GM12864 (cell line): ENCODE data around the gene NGB.

Source experiments
- DNase-seq: peaks from one replicate; pipeline ENCODE4 v3.0.0-alpha.2; 2011; ENCODE audit warnings: low read depth
- H3K4me3 ChIP-seq: 2 replicates; pipeline ENCODE4 v1.5.1; 2011; ENCODE audit warnings: mild to moderate bottlenecking, low read depth, low read length, control low read depth
- TF ChIP-seq, protein P1 (sequence below): IDR thresholded peaks from 2 replicates; pipeline ENCODE4 v1.5.1; 2011; ENCODE audit warnings: low read depth, mild to moderate bottlenecking, moderate library complexity, low read length, control low read depth, inconsistent platforms; ENCODE audit errors: missing control alignments

NGB gene

DNA sequence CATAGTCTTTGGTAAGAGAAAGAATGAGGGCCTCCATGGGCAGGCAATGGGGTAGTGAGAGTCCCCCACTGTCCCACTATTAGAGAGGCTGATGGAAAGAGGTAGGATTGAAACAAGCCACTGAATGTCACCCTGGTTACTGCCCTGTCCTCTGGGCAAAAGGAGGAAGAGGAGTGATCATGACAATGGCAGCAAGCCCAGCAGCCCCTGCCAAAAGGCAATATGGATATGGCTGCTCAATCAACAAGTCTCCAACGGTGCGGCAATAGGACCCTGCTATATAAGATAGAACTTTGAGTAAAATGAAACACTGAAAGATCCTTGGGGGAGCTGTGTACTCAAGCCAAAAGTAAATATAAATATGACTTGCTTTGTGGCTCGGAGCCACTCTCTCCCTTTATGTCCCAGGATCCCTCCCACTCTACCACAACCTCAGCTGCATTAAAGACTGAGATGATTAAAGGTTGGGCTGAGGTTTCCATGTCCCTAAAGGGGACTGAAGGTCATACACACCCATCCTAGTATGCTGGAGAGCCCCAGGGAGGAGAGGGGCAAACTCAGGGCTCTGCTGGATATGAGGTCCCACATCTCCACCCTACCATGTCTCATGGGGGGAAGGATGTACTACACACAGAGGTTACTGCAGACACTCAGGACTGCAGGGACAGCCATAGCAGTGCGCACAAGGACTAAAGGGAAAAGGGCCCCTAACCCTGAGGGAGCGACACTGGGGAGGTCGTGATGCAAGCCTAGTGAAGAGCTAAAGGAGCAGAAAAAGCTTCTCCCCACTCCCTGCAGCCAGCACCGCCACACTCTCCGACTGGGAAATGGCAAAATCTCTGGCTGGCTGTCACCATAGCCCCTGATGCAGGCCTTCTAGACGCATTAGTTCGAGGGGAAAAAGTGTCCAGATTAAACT is 43.8 kb upstream of the NGB start:
- TF ChIP-seq, protein P1, sequence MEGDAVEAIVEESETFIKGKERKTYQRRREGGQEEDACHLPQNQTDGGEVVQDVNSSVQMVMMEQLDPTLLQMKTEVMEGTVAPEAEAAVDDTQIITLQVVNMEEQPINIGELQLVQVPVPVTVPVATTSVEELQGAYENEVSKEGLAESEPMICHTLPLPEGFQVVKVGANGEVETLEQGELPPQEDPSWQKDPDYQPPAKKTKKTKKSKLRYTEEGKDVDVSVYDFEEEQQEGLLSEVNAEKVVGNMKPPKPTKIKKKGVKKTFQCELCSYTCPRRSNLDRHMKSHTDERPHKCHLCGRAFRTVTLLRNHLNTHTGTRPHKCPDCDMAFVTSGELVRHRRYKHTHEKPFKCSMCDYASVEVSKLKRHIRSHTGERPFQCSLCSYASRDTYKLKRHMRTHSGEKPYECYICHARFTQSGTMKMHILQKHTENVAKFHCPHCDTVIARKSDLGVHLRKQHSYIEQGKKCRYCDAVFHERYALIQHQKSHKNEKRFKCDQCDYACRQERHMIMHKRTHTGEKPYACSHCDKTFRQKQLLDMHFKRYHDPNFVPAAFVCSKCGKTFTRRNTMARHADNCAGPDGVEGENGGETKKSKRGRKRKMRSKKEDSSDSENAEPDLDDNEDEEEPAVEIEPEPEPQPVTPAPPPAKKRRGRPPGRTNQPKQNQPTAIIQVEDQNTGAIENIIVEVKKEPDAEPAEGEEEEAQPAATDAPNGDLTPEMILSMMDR: no peak
- DNase-seq: no peak
- H3K4me3 ChIP-seq: no peak overlapping the region

DNA sequence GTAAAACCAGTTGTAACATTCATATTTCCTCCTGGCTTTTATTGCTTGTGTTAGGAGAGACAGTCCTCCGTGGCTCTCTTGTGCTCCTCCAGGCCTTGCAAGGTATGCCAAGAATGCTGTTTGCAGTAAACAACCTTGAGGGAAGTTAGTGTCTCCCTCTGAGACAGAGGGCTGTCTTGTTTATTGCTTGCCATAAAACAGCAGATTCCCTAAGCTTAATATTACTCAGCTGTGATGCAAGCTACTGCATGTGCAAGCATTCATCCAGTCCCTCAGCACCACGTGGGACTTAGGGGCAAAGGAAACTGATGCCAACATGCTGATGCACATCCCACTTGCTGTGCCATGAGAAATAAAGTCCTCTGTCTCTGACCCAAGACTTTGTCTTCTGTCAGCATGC is 43.0 kb upstream of the NGB start:
- no peak for DNase-seq
- H3K4me3 ChIP-seq: no peak overlapping the region
- TF ChIP-seq, protein P1: no peak

DNA sequence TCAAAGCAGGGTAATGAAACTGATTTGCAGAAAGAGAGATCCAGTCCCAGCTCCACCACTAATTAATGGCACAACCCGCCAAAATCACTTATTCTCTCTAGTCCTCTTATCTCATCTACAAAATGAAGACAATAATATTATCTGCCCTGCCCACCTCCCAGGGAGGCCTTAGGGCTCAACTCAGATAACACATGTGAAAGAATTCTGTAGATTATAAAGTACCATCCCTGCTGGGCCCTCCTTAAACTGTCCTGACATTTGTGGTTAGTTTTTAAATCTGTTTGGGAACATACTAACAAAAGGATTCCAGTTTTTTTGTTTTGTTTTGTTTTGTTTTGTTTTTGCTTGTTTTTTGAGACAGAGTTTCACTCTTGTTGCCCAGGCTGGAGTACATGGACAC is 42.4 kb upstream of the NGB start:
- TF ChIP-seq, protein P1: no peak
- H3K4me3 ChIP-seq: no peak overlapping the region
- DNase-seq: no peak

DNA sequence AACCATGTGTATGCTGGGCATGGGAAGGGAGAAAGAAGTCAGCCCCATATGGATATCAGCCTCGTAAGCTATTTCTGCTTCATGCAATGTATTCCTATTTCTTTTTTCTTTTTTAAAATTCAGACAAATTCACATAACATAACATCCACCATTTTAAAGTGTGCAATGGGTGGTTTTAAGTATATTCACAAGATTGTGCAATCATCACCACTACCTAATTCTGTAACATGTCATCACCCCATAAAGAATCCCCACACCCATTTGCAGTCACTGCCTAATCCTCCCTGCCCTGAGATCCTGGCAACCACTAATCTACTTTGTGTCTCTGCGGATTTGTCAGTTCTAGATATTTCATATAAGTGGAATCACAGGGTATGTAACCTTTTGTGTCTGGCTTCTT is 40.2 kb upstream of the NGB start:
- DNase-seq: no peak
- TF ChIP-seq, protein P1: no peak
- H3K4me3 ChIP-seq: no peak overlapping the region

DNA sequence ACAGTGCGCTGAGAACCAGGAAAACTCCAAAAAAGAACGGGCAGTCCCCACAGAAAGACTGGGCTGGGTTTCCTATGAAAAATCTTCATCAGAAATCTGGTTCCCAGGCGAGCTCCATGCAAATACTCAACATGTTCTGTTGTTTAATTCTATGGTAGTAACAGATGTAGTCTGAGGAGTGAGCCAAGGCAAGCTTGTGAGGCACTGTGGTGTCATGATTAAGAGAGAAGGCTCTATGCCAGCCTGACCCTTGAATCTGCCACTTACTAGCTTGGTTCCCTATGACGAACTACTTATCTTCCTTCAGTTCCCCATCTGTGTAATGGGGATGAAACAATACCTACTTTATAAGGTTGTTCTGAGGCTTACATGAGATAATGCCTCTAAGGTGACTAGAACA is 39.0 kb upstream of the NGB start:
- DNase-seq: no peak
- TF ChIP-seq, protein P1: no peak
- H3K4me3 ChIP-seq: no peak overlapping the region

GRCh38 chr14:77309131-77309530 is 38.1 kb upstream of the NGB start:
- no peak for DNase-seq
- TF ChIP-seq, protein P1: no peak
- H3K4me3 ChIP-seq: no peak overlapping the region
